GM18870 (cell line): ENCODE results near the gene NFIC.

Experiments
- ATAC-seq: cut with Tn5 transposase; IDR thresholded peaks from one replicate; pipeline ENCODE4 v1.9.1; 2021; ENCODE audit warnings: moderate library complexity; ENCODE audit not compliant: unreplicated experiment

NFIC gene

GRCh38 chr19:3464587-3465235, 98.3 kb downstream of the NFIC start:
- ATAC-seq: no peak

- no peak for ATAC-seq
Observed at GRCh38 chr19:3465552-3465951, 99.2 kb downstream of the NFIC start.

GRCh38 chr19:3466635-3467034, 100.3 kb downstream of the NFIC start:
- no peak for ATAC-seq

- ATAC-seq: no peak
Observed at GRCh38 chr19:3467437-3468198, 101.2 kb downstream of the NFIC start.

- ATAC-seq: no peak
Observed at GRCh38 chr19:3468211-3468610, 101.8 kb downstream of the NFIC start.

- ATAC-seq: no peak
Observed at GRCh38 chr19:3469638-3470499, 103.5 kb downstream of the NFIC start.

- no peak for ATAC-seq
Observed at GRCh38 chr19:3470500-3471128, 104.2 kb downstream of the NFIC start.

- ATAC-seq: no peak
Observed at GRCh38 chr19:3471954-3472655, 105.7 kb downstream of the NFIC start.

GRCh38 chr19:3474010-3474409, 107.6 kb downstream of the NFIC start:
- ATAC-seq: no peak

GRCh38 chr19:3474614-3475013, 108.2 kb downstream of the NFIC start:
- no peak for ATAC-seq

GRCh38 chr19:3475449-3475848, 109.1 kb downstream of the NFIC start:
- ATAC-seq: no peak

- no peak for ATAC-seq
Observed at GRCh38 chr19:3476830-3477229, 110.4 kb downstream of the NFIC start.

GRCh38 chr19:3477506-3477905, 111.1 kb downstream of the NFIC start:
- no peak for ATAC-seq

- no peak for ATAC-seq
Observed at GRCh38 chr19:3477951-3478350, 111.6 kb downstream of the NFIC start.

- ATAC-seq: no peak
Observed at GRCh38 chr19:3478409-3479176, 112.2 kb downstream of the NFIC start.

GRCh38 chr19:3479177-3479833, 112.9 kb downstream of the NFIC start:
- no peak for ATAC-seq

- ATAC-seq: no peak
Observed at GRCh38 chr19:3479834-3480215, 113.4 kb downstream of the NFIC start.

- ATAC-seq: no peak
Observed at GRCh38 chr19:3480383-3481091, 114.2 kb downstream of the NFIC start, which contains the start of gene SMIM24. Gene SMIM24 (minus strand): TSS chr19:3480525. CDS start chr19:3480463, 62 bp downstream.
